Endothelial cell of umbilical vein (primary cell): ENCODE results near the gene FRMD4A. TPM values are rescaled to one million over a fixed set of nuclear protein-coding genes. Genes with fewer than 3 reads are reported as not detected.

Source experiments
- BruUV-seq: library from RNA; stranded (reverse); fragments of 400-500 nt; replicated peaks from 2 replicates; lab custom pipeline; 2021; lab: Mats Ljungman, UMichigan
- CTCF ChIA-PET: fragments of 300-600, 350-600 bp; sonication (Branson Sonifier 250); formaldehyde crosslinking; loops from one replicate; lab custom pipeline; 2021; ENCODE audit warnings: antibody characterized with exemption, inconsistent platforms; lab: Charles Lee
- POLR2A ChIA-PET: fragments of 300-600, 350-600 bp; sonication (Branson Sonifier 250); formaldehyde crosslinking; loops from one replicate; lab custom pipeline; 2021; ENCODE audit warnings: antibody characterized with exemption, inconsistent platforms; lab: Charles Lee
- DNase-seq: peaks from one replicate; pipeline ENCODE4 v3.0.0-alpha.2; 2011; ENCODE audit warnings: low read depth, low spot score
- FAIRE-seq: peaks from 2 replicates; lab custom pipeline; 2011; peaks lifted over from hg19 to GRCh38; lab: Jason Lieb, UNC
- H2AFZ ChIP-seq: 2 replicates; pipeline ENCODE4 v1.6.0; 2012; ENCODE audit warnings: low read depth, low read length, control low read depth, inconsistent platforms
- H3K27ac ChIP-seq: 2 replicates; pipeline ENCODE4 v1.5.1; 2011; ENCODE audit warnings: low read depth, mild to moderate bottlenecking, control low read depth, low read length, moderate library complexity; ENCODE audit not compliant: insufficient read depth
- H3K27me3 ChIP-seq, 2 experiments: 2 replicates each; pipeline versions ENCODE4 v1.6.0 to v1.6.1; 2011; ENCODE audit warnings: low read length in 2 of 2, mixed read lengths in 1 of 2; ENCODE audit not compliant: control insufficient read depth in 2 of 2, insufficient read depth in 2 of 2
- H3K36me3 ChIP-seq, 2 experiments: 2 replicates in 1 of 2; 3 replicates in 1 of 2; pipeline ENCODE4 v1.5.1; 2011; ENCODE audit warnings: low read length in 2 of 2, mild to moderate bottlenecking in 1 of 2, moderate library complexity in 1 of 2; ENCODE audit not compliant: control insufficient read depth in 2 of 2, insufficient read depth in 2 of 2; ENCODE audit errors: extremely low read depth in 1 of 2
- H3K4me1 ChIP-seq: 3 replicates; pipeline ENCODE4 v1.5.1; 2011; ENCODE audit warnings: mild to moderate bottlenecking, low read length; ENCODE audit not compliant: control insufficient read depth, insufficient read depth; ENCODE audit errors: extremely low read depth
- H3K4me2 ChIP-seq: 2 replicates; pipeline ENCODE4 v1.6.1; 2011; ENCODE audit warnings: low read length, control low read depth, mixed read lengths; ENCODE audit not compliant: insufficient read depth
- H3K4me3 ChIP-seq, 3 experiments: fragments of 200-600 bp in 1 of 3; sonication (generic), shearing (Covaris generic) in 1 of 3; replicated peaks in 1 of 3; 2 replicates each; pipeline ENCODE4 v1.5.1; 2011 to 2016; ENCODE audit warnings: control low read depth in 3 of 3, low read length in 3 of 3, mild to moderate bottlenecking in 2 of 3, inconsistent platforms in 1 of 3, low read depth in 1 of 3, moderate library complexity in 1 of 3; ENCODE audit not compliant: insufficient read depth in 1 of 3
- H3K79me2 ChIP-seq: 2 replicates; pipeline ENCODE4 v1.6.0; 2012; ENCODE audit warnings: low read length, inconsistent platforms; ENCODE audit not compliant: control insufficient read depth, insufficient read depth
- H3K9ac ChIP-seq: replicated peaks from 2 replicates; pipeline ENCODE3; 2011; ENCODE audit warnings: low read length, control low read depth; ENCODE audit not compliant: insufficient read depth; ENCODE audit errors: extremely low read depth
- H3K9me1 ChIP-seq: replicated peaks from 3 replicates; pipeline ENCODE4 v1.6.0; 2011; ENCODE audit warnings: mild to moderate bottlenecking, low read length; ENCODE audit not compliant: control insufficient read depth, insufficient read depth; ENCODE audit errors: extremely low read depth
- H3K9me3 ChIP-seq: replicated peaks from 2 replicates; pipeline ENCODE4 v1.5.1; 2012; ENCODE audit warnings: low read length, inconsistent platforms; ENCODE audit not compliant: control insufficient read depth, insufficient read depth
- H4K20me1 ChIP-seq: replicated peaks from 2 replicates; pipeline ENCODE3; 2011; ENCODE audit warnings: mild to moderate bottlenecking, low read length; ENCODE audit not compliant: control insufficient read depth, insufficient read depth; ENCODE audit errors: extremely low read depth
- CTCF ChIP-seq, 2 donors: IDR thresholded peaks; 1 replicate in 1 of 2; 2 replicates in 1 of 2; pipeline ENCODE4 v1.5.1; 2011; ENCODE audit warnings: low read length in 2 of 2, mild to moderate bottlenecking in 2 of 2, moderate library complexity in 2 of 2, control low read depth in 1 of 2, inconsistent platforms in 1 of 2, low read depth in 1 of 2; ENCODE audit not compliant: insufficient read depth in 1 of 2; ENCODE audit errors: extremely low read depth in 1 of 2
- EZH2 ChIP-seq: IDR thresholded peaks from 2 replicates; pipeline ENCODE4 v1.6.1; 2012; ENCODE audit warnings: borderline replicate concordance, low read depth, mild to moderate bottlenecking, moderate library complexity, low read length, inconsistent platforms; ENCODE audit not compliant: severe bottlenecking
- FOS ChIP-seq: IDR thresholded peaks from 2 replicates; pipeline ENCODE4 v1.6.1; 2011; ENCODE audit warnings: mild to moderate bottlenecking, low read length, moderate library complexity, borderline replicate concordance; ENCODE audit not compliant: insufficient read depth
- GATA2 ChIP-seq: IDR thresholded peaks from 2 replicates; pipeline ENCODE4 v1.7.0; 2011; ENCODE audit warnings: low read depth, mild to moderate bottlenecking, moderate library complexity, mixed read lengths, low read length; ENCODE audit not compliant: insufficient read length, insufficient read depth
- JUN ChIP-seq: IDR thresholded peaks from 2 replicates; pipeline ENCODE4 v1.6.1; 2011; ENCODE audit warnings: borderline replicate concordance, low read depth; ENCODE audit not compliant: insufficient read length, insufficient read depth
- MAX ChIP-seq: IDR thresholded peaks from 2 replicates; pipeline ENCODE4 v1.6.1; 2011; ENCODE audit not compliant: insufficient read depth, insufficient read length
- MYC ChIP-seq: IDR thresholded peaks from one replicate; pipeline ENCODE4 v1.6.1; 2011; ENCODE audit warnings: mild to moderate bottlenecking, low read depth, low read length
- POLR2A ChIP-seq: IDR thresholded peaks from 2 replicates; pipeline ENCODE4 v1.6.1; 2012; ENCODE audit warnings: low read depth, mild to moderate bottlenecking, control low read depth, low read length
- POLR2AphosphoS5 ChIP-seq: IDR thresholded peaks from 2 replicates; pipeline ENCODE4 v1.6.1; 2012; ENCODE audit warnings: low read depth, mild to moderate bottlenecking, control low read depth, low read length, moderate library complexity; ENCODE audit not compliant: insufficient read depth
- dilution Hi-C: fragments of 300-500 bp; cut with MboI; formaldehyde crosslinking; loops from one replicate; pipeline ENCODE4 v1.15.0; 2019; ENCODE audit warnings: low sequenced_read_pairs; ENCODE audit not compliant: extremely low pct_ligation_motif_present
- intact Hi-C: fragments of 100-400 bp; cut with micrococcal nuclease; formaldehyde crosslinking; loops from one replicate; pipeline ENCODE4 v1.10.0; 2022
- polyA plus RNA-seq, 4 experiments: library from polyadenylated mRNA; depleted of rRNA in 3 of 4; stranded (reverse) in 3 of 4; unstranded in 1 of 4; fragments of >200 nt; gene quantifications; 2 replicates each; pipeline versions ENCODE4 v1.2.1 to v1.2.3, GENCODE V29; 2011 to 2012; ENCODE audit warnings: missing spikeins in 1 of 4
- total RNA-seq: library from RNA; stranded (reverse); gene quantifications from 2 replicates; pipeline ENCODE4 v1.2.3, GENCODE V29; 2021

Gene FRMD4A
- total and polyA plus RNA-seq, 2 donors (not counting 3 experiments of a cell fraction or from before 2014, with no cell fraction given), result 123 to 148 TPM

GRCh38 chr10:14276210-14276609, 54.5 kb downstream of the FRMD4A start:
- intact Hi-C loops (no loop called here), dilution Hi-C loops (no loop called here)
- peaks cover 0 to 4% of the 10 kb centered on the region in 2 experiments for H3K27me3 ChIP-seq
- H3K9me3 ChIP-seq, result no peaks in the 10 kb centered on the region
- TF ChIP-seq JUN (no peak), GATA2 (no peak), EZH2 (no peak), MAX (no peak), MYC (no peak), FOS (no peak), CTCF (IDR thresholded peaks at IDR 0.05; ENCODE audit: extremely low read depth in 1 of 2, insufficient read depth in 1 of 2, low read depth in 1 of 2, low read length in 2 of 2) (no peak), POLR2A (no peak), POLR2AphosphoS5 (no peak)
- BruUV-seq, result no TSS peak
- H3K4me2 ChIP-seq, result no peak overlapping the region
- ChIA-PET POLR2A (no interaction called here), CTCF (no interaction called here)
- no peaks in the 10 kb centered on the region for H3K9me1 ChIP-seq
- no peak overlapping the region for H3K27ac ChIP-seq
- H3K4me1 ChIP-seq, result no peaks in the 10 kb centered on the region
- H3K4me3 ChIP-seq, result no peak overlapping the region
- no peaks in the 10 kb centered on the region for H4K20me1 ChIP-seq
- no peaks in the 10 kb centered on the region for H3K36me3 ChIP-seq
- no peaks in the 10 kb centered on the region for H3K79me2 ChIP-seq
- FAIRE-seq (no peak), DNase-seq (no peak)
- H3K9ac ChIP-seq, result no peak overlapping the region
- H2AFZ ChIP-seq, result no peak overlapping the region
